Psoas muscle (tissue), 8 donors: ENCODE measurements around the gene MIGA1. TPM values are rescaled to one million over a fixed set of nuclear protein-coding genes. Genes with fewer than 3 reads are reported as not detected.
A peak's percentile ranks its signal among the peaks of the same experiment; 100 is the strongest.

Source experiments
- ATAC-seq, 4 donors: fragments of 200-7000 bp; cut with Tn5 transposase; one replicate each; pipeline ENCODE4 v1.9.1; 2020; ENCODE audit warnings: moderate library complexity in 3 of 4, mild to moderate bottlenecking in 2 of 4
- DNase-seq, 2 donors: peaks; one replicate each; pipeline ENCODE4 v3.0.0-alpha.2; 2020
- H3K27ac ChIP-seq: fragments of 200-600 bp; one replicate; pipeline ENCODE4 v1.8.0; 2022
- H3K27me3 ChIP-seq, 3 donors: fragments of 200-600 bp in 1 of 3; one replicate each; pipeline versions ENCODE4 v1.6.1 to v1.8.0; 2013 to 2022; ENCODE audit warnings: low read length in 2 of 3, mild to moderate bottlenecking in 2 of 3, moderate library complexity in 1 of 3; ENCODE audit not compliant: insufficient read depth in 3 of 3
- H3K36me3 ChIP-seq, 2 donors: fragments of 200-600 bp in 1 of 2; one replicate each; pipeline versions ENCODE4 v1.6.1 to v1.8.0; 2013 to 2022; ENCODE audit warnings: low read depth in 1 of 2, mild to moderate bottlenecking in 1 of 2, moderate library complexity in 1 of 2; ENCODE audit not compliant: insufficient read depth in 1 of 2
- H3K4me1 ChIP-seq: fragments of 200-600 bp; one replicate; pipeline ENCODE4 v1.8.0; 2022
- H3K4me3 ChIP-seq: fragments of 200-600 bp; one replicate; pipeline ENCODE4 v1.8.0; 2022; ENCODE audit warnings: mild to moderate bottlenecking
- H3K9me3 ChIP-seq: fragments of 200-600 bp; one replicate; pipeline ENCODE4 v1.8.0; 2022
- WGBS, 3 donors: extraction: QIAGEN DNeasy Blood & Tissue Kit; methylation state at CpG; one replicate each; pipeline versions ENCODE4 v1.1.6 to v1.1.7; 2013; 5-methylcytosine and 5-hydroxymethylcytosine counted together
- intact Hi-C, 2 donors: fragments of 100-400 bp; cut with DNase I; formaldehyde crosslinking; loops; one replicate each; pipeline versions ENCODE4 v1.11.0 to v1.14.2; 2022
- polyA plus RNA-seq, 3 donors: library from polyadenylated mRNA; stranded (reverse); fragments of 200-250 nt; gene quantifications; one replicate each; pipeline ENCODE4 v1.2.3, GENCODE V29; 2013
- total RNA-seq, 4 donors: library from RNA; stranded (reverse); fragmentation: NEBNext Ultra II Directional in 2 of 4; extraction: Animal tissue kit (Norgen Biotek cat#: 25700) in 2 of 4; gene quantifications; one replicate each; pipeline versions ENCODE4 v1.2.1 to v1.2.4, GENCODE V29; 2021 to 2023
- TF ChIP-seq, protein P1 (sequence below): fragments of 200-600 bp; IDR thresholded peaks from one replicate; pipeline ENCODE4 v1.8.0; 2022; ENCODE audit warnings: antibody characterized with exemption
- donor health status: healthy with polysubstance abuse.
- donor health status: DM: no; HTN: no; CAD: no; lungs with moderate emphysema.
- donor health status: Bipolar disorder and iron deficiency.
- donor health status: healthy.
- donor health status: DM: yes; HTN: yes; CAD: no.
- donor health status: DM: no; HTN: no; CAD: no.
- donor health status: DM: no; HTN: no; CAD: no.
- donor health status: DM: yes; HTN: yes; CAD: no.

The MIGA1 gene
- total and polyA plus RNA-seq, 7 donors, result 5.0 to 19.3 (median 11.9) TPM

DNA sequence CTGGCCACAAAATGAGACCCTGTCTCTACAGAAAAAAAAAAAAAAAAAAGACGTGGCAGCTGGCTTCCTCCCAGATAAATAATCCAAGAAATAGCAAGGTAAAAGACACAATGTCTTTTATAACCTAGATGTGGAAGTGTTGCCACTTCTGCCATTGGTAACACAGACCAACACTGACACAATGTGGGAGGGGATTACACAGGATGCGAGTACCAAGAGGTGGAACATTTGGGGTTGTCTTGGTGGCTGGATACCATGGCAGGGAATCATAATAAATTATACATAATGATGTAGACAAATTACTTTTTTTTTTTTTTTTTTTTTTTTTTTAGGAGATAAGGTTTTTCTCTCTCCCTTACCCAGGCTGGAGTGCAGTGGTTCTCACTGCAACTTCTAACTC, 103.0 kb downstream of the MIGA1 start:
- no peak for ATAC-seq
- H3K9me3 ChIP-seq, result no peaks in the 10 kb centered on the region
- TF ChIP-seq, protein P1, sequence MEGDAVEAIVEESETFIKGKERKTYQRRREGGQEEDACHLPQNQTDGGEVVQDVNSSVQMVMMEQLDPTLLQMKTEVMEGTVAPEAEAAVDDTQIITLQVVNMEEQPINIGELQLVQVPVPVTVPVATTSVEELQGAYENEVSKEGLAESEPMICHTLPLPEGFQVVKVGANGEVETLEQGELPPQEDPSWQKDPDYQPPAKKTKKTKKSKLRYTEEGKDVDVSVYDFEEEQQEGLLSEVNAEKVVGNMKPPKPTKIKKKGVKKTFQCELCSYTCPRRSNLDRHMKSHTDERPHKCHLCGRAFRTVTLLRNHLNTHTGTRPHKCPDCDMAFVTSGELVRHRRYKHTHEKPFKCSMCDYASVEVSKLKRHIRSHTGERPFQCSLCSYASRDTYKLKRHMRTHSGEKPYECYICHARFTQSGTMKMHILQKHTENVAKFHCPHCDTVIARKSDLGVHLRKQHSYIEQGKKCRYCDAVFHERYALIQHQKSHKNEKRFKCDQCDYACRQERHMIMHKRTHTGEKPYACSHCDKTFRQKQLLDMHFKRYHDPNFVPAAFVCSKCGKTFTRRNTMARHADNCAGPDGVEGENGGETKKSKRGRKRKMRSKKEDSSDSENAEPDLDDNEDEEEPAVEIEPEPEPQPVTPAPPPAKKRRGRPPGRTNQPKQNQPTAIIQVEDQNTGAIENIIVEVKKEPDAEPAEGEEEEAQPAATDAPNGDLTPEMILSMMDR, result no peak
- intact Hi-C loops, result no loop called here
- H3K36me3 ChIP-seq, result no peaks in the 10 kb centered on the region
- WGBS, 3 donors, result 50 to 61% (median 54%) methylated on average over 2 of the region's 2 CpGs
- no peak overlapping the region for H3K27ac ChIP-seq
- peaks cover 8% of the 10 kb centered on the region for H3K4me1 ChIP-seq
- no peaks in the 10 kb centered on the region for H3K27me3 ChIP-seq
- DNase-seq, result no peak
- no peak overlapping the region for H3K4me3 ChIP-seq

DNA sequence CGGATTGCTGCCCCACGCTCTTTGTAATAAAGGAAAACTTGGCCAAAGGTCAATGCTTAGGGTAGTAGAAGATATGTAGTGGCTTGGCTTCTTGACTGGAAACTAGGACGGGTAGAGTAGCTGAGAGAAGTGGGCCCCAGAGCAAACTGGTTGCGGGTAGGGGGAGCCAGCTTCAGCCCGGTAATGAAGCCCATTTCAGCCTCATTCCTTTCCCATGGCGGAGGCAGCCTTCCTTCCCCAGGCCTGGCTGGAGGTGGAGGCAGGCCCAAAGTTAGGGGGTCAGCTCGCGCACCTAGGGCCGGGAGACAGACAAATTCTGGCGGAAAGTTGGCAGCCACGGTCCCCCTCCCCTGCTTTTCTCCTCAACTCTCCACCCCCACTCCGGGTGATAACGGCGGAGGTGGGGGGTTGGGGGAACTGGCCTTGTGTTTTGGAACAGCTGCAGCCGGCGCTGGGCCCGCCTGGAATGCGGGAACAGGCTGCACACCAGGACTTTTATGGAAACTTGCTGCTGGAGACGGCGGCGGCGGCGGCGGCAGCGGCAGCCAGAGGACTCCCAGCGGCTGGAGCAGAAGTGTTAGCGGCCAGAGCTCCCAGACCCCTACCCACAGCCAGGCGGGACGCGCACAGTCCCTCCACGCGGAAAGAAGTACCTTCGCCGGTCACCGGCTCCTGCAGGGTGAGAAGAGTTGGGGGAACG, 108.8 kb downstream of the MIGA1 start, which contains the start of gene NEXN:
Gene NEXN, plus strand, starts transcription at position 544 of the 700 bp plus-strand sequence. CDS start 27,483 bp downstream, outside the sequence.
- WGBS, 3 donors, result 2 to 3% (median 3%) methylated on average over 32 to 36 of the region's 36 CpGs
- intact Hi-C loops, result loop anchor here (1.0 to 2.0 kb wide), 2 partner anchors 55 kb away; no protein-coding TSS in a partner anchor
- TF ChIP-seq, protein P1, result no peak
- H3K27me3 ChIP-seq, result no peaks in the 10 kb centered on the region
- ATAC-seq (peak; percentile 81 to 89 (median 84)), DNase-seq (peak; percentile 89 to 95)
- peaks cover 0 to 22% of the 10 kb centered on the region in 2 donors for H3K36me3 ChIP-seq
- H3K9me3 ChIP-seq, result no peaks in the 10 kb centered on the region
- H3K27ac ChIP-seq, result peak within 1 kb of the TSS; percentile 100
- H3K4me3 ChIP-seq, result peak within 1 kb of the TSS; percentile 88
- peaks cover 26% of the 10 kb centered on the region for H3K4me1 ChIP-seq

DNA sequence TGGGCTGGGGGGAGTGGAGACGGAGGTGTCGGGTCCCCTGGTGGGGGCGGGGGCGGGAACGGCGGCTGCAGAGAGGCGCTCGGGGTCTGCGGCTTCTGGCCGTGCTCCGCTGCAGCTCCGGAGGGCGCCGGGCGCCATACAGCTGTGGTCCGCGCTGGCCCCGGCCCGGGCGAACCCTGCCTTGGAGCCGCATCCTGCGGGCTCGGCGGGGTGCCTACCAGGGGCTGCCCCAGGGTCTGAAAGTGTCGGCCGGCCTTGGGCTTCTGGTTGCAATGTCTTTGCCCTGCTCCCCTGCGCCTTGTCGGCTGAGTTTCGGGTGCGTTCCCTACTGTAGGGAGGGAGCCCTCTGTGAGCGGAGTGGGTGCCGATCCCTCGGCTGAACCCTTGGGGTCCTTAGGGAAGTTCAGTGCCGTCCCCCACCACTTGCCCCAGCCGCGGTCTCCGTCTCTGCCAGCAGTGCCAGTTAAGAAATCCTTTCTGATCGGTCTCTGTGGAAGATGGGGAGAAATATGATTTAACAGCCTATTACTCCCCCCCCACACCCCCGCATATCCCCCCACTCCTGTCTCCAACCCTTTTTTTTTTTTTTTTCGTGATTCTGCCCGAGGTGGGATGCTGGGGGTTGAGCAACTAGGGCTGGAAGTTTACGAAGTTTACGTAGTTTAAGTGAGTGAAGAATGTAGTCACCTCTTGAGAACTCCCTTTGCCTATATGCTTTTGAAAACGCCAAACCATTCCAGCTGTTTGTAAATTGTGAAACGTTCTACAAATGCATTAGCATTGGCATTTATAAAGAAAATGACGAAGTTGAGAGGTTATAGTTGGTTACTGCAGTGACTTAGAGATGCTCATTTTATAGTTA, 109.6 kb downstream of the MIGA1 start:
- intact Hi-C loops, result loop anchor here (1.0 to 2.0 kb wide), 2 partner anchors 56 kb away; no protein-coding TSS in a partner anchor
- WGBS, 3 donors, result 1% methylated on average over 35 to 46 of the region's 46 CpGs
- Histone ChIP-seq H3K36me3 (peaks cover 0 to 30% of the 10 kb centered on the region in 2 donors), H3K27ac (peak overlapping the region; percentile 100), H3K9me3 (no peaks in the 10 kb centered on the region), H3K27me3 (no peaks in the 10 kb centered on the region), H3K4me1 (peaks cover 34% of the 10 kb centered on the region), H3K4me3 (peak overlapping the region; percentile 88)
- DNase-seq, result peak in 1 of 2 donors; percentile 76
- TF ChIP-seq, protein P1, result no peak
- ATAC-seq, result peak; percentile 45 to 61 (median 54)

DNA sequence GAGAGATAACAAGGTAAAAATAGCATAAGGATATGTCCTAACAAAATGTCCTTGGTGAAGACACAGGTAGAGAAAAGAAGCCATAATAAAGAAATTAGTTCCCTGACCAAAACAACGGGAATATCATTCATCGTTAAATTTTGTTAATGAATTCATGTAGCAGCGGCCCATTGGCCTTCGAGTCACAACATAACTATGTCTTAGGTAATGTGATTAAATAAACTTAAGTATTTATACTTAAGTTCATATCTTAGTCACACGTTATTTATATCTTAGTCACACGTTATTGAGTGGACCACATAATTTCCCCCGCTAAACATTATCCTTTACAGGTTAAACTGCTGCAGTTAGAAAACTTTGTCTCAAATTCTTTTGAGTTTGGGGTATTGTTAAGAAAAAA, 110.2 kb downstream of the MIGA1 start:
- H3K27ac ChIP-seq, result peak overlapping the region; percentile 100
- intact Hi-C loops, result loop anchor here in 1 of 2 donors (2.0 kb wide), 1 partner anchor 57 kb away; no protein-coding TSS in a partner anchor

More for the DNA sequence above, 110.2 kb downstream of the MIGA1 start:
- peaks cover 35% of the 10 kb centered on the region for H3K4me1 ChIP-seq
- no peaks in the 10 kb centered on the region for H3K27me3 ChIP-seq
- 19 to 40% (median 21%) methylated on average over 7 of the region's 7 CpGs for WGBS, 3 donors
- no peaks in the 10 kb centered on the region for H3K9me3 ChIP-seq
- no peak for DNase-seq
- peak overlapping the region; percentile 88 for H3K4me3 ChIP-seq
- ATAC-seq, result peak; percentile 53 to 69 (median 63)
- H3K36me3 ChIP-seq, result peaks cover 0 to 36% of the 10 kb centered on the region in 2 donors
- TF ChIP-seq, protein P1, result no peak
